Cardiac septum (tissue), 1 donor: ENCODE measurements around the gene CAMK2B. TPM values are rescaled to one million over a fixed set of nuclear protein-coding genes. Genes with fewer than 3 reads are reported as not detected.
"Not testable (repeated sequence)": the region's sequence is repeated elsewhere in the genome, so short reads cannot be mapped to it uniquely, and the experiment has no call there.

ENCODE experiments used
- DNase-seq: peaks from one replicate; pipeline ENCODE4 v3.0.0-alpha.2; 2020; ENCODE audit warnings: low spot score
- intact Hi-C: fragments of 100-400 bp; cut with DNase I; formaldehyde crosslinking; loops from one replicate; pipeline ENCODE4 v1.14.0; 2022
- total RNA-seq: library from RNA; stranded (reverse); fragmentation: NEBNext Ultra II Directional; extraction: Animal tissue kit (Norgen Biotek cat#: 25700); gene quantifications from one replicate; pipeline ENCODE4 v1.2.1, GENCODE V29; 2021
- donor health status: DM: no; HTN: no; CAD: no.

The CAMK2B gene
- total RNA-seq, 1 donor from 2014 or later: 149 TPM

GRCh38 chr7:44193011-44193802, 132.2 kb downstream of the CAMK2B start:
- no peak for DNase-seq
- intact Hi-C loops: no loop called here

- no peak for DNase-seq
- intact Hi-C loops: no loop called here
These were observed 134.2 kb downstream of the CAMK2B start for GRCh38 chr7:44191171-44191570.

GRCh38 chr7:44189993-44190872, 135.2 kb downstream of the CAMK2B start:
- no peak for DNase-seq
- intact Hi-C loops: no loop called here

GRCh38 chr7:44189286-44189992, 136.0 kb downstream of the CAMK2B start, which contains the start of gene GCK:
TSS of gene GCK (minus strand) at chr7:44189439. CDS start at chr7:44188953, 486 bp downstream.
- no peak for DNase-seq
- intact Hi-C loops: no loop called here

GRCh38 chr7:44188480-44189225, 136.7 kb downstream of the CAMK2B start:
- DNase-seq: no peak
- intact Hi-C loops: no loop called here

- intact Hi-C loops: no loop called here
- DNase-seq: no peak
These were observed 137.6 kb downstream of the CAMK2B start for GRCh38 chr7:44187636-44188416.

GRCh38 chr7:44186736-44187135, 138.7 kb downstream of the CAMK2B start:
- intact Hi-C loops: no loop called here
- no peak for DNase-seq

GRCh38 chr7:44185729-44186128, 139.7 kb downstream of the CAMK2B start:
- DNase-seq: no peak
- intact Hi-C loops: no loop called here

- DNase-seq: no peak
- intact Hi-C loops: no loop called here
These were observed 140.4 kb downstream of the CAMK2B start for GRCh38 chr7:44184873-44185446.

- no peak for DNase-seq
- intact Hi-C loops: no loop called here
These were observed 141.1 kb downstream of the CAMK2B start for GRCh38 chr7:44184206-44184872.

GRCh38 chr7:44183386-44183785, 142.0 kb downstream of the CAMK2B start:
- intact Hi-C loops: no loop called here
- no peak for DNase-seq

- no peak for DNase-seq
- intact Hi-C loops: no loop called here
These were observed 142.6 kb downstream of the CAMK2B start for GRCh38 chr7:44182827-44183226.

GRCh38 chr7:44180631-44181030, 144.8 kb downstream of the CAMK2B start:
- DNase-seq: no peak
- intact Hi-C loops: no loop called here

GRCh38 chr7:44177570-44178131, 147.7 kb downstream of the CAMK2B start:
- intact Hi-C loops: no loop called here
- no peak for DNase-seq

- DNase-seq: no peak
- intact Hi-C loops: no loop called here
These were observed 148.9 kb downstream of the CAMK2B start for GRCh38 chr7:44176486-44176885.

GRCh38 chr7:44175730-44176129, 149.7 kb downstream of the CAMK2B start:
- intact Hi-C loops: no loop called here
- no peak for DNase-seq

- intact Hi-C loops, DNase-seq: not testable (repeated sequence)
These were observed 150.8 kb downstream of the CAMK2B start for GRCh38 chr7:44174694-44174948.
